22Rv1 (cell line): ENCODE results near the gene NPEPPS.
"Not testable (repeated sequence)": the region's sequence is repeated elsewhere in the genome, so short reads cannot be mapped to it uniquely, and the experiment has no call there.

ENCODE experiments used
- H3K27ac ChIP-seq: fragments of 450-650 bp; 2 replicates; pipeline ENCODE4 v1.5.1; 2017
- ZFX ChIP-seq: fragments of 450-650 bp; IDR thresholded peaks from 2 replicates; pipeline ENCODE4 v1.6.1; 2017; ENCODE audit warnings: antibody characterized with exemption, borderline replicate concordance
- TF ChIP-seq, protein P1 (sequence below): fragments of 450-650 bp; IDR thresholded peaks from 2 replicates; pipeline ENCODE4 v1.5.1; 2017; ENCODE audit warnings: mild to moderate bottlenecking

NPEPPS gene

DNA sequence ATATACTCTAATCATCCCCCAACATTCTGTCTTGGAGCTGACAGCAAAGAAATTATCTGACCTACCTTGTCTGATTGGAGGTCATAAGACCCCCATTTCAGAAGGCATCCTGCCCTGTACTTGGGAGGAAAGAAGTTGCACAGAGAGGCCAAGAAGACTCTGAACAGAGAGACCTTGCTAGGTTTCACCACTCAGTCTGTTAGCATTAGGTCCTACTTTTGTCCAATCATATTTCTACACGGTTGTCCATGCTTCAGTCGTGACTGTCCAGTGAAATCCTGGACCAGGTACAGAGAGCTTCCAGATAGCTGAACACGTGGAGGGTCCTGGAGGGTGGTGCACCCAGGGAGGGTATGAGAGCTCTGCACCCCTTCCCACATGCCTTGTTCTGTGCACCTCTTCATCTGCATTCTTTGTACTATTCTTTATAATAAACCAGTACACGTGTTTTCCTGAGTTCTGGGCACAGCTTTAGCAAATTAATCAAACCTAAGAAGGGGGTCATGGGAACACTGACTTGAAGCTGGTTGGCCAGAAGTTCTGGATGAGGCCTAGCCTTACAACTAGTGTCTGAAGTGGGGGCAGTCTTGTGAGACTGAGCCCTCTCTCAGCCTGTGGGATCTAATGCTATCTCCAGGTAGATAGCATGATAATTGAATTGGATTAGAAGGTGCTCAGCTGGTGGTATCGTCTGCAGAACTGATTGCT, 30.9 kb downstream of the NPEPPS start:
- H3K27ac ChIP-seq = not testable (repeated sequence)

DNA sequence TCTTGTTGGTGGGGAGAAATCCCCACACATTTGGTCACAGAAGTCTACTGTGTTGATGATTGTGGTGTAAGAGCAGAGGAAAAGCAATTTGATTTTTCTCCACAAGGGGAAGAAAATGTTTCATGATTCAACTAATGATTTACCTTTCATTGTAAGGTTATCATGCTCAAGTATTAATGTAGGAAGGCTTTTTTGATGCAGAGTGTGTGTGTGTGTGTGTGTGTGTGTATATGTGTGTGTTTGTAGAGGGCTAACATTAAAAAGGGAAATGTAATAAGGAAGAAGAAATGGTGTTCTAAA, 31.4 kb downstream of the NPEPPS start:
- not testable (repeated sequence) for H3K27ac ChIP-seq

DNA sequence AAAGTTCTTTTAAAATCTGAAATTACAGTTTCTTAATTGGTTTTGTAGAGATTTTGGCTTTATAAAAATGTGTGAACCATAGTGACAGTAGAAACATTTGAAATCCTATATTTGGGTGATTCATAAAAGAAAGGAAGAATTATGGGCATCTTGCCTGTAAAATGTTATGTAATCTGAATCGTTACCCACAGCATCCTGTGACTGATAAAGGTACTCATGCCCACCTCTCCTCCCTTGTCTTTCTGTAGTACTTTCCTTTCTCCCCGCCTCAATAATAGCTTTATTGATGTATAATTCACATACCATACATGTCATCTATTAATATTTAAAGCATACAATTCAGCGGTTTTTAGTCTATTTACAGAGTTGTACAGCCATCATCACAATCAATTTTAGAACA, 36.4 kb downstream of the NPEPPS start:
- H3K27ac ChIP-seq = not testable (repeated sequence)

DNA sequence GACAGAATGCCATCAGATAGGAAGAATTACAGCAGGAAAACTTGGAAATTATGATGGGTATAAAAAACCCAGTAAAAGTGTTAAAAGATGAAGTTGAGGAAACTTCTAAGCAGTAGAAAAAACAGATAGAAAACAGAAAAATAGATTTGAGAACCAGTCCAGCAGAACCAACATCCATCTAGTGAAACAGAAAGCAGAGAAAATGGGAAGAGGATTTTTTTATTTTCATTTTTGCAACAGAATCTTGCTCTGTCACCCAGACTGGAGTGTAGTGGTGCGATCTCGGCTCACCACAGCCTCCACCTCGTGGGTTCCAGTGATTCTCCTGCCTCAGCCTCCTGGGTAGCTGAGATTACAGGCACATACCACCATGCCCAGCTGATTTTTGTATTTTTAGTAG, 41.7 kb downstream of the NPEPPS start:
- not testable (repeated sequence) for H3K27ac ChIP-seq

DNA sequence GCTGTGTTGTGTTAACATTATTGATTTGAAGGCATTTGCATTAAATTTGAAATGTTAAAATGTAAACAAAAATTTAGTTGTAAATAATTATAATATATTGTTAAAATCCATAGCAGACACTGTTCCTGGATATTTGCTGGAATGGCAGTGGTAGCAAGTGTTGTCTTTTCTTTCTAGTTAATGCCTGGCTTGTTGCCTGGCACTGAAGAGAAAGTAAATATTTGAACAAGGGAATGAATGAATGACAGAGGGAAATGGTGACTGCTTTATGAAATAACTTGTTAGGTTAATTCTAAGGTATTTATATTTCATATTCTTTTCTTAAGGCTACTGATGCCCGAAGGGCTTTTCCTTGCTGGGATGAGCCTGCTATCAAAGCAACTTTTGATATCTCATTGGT, 51.5 kb downstream of the NPEPPS start:
- H3K27ac ChIP-seq = not testable (repeated sequence)

DNA sequence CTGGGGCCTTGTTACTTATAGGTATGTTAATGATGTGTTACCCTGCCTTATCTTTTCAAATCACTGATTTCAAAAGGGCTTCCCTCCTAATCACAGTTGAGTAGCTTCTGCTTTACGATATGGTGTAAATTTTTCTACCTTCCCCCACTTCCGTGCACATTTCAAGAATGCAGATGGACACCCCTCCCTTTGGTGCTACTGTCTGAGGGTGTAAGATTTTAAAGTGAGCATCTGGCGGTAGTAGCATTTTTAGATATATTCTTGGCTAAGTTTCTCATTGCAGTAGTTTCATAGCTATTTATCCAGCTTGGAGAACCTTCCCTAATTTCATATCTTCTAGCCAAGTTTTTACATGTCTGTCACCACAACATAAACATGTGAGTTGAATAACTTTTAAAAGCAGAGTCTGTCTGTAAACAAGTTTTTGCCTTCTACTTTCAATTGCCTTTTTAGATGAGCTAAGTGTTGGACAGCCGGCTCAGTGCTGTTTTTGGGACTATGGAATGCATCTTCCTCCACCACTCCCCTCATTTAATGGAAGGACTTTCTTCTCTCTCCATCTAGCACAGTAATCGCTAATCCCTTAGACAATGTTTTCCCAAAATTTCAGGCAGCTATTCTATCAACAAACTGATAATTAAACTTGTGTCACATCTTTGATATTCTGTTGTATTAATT, 55.6 kb downstream of the NPEPPS start:
- not testable (repeated sequence) for H3K27ac ChIP-seq

DNA sequence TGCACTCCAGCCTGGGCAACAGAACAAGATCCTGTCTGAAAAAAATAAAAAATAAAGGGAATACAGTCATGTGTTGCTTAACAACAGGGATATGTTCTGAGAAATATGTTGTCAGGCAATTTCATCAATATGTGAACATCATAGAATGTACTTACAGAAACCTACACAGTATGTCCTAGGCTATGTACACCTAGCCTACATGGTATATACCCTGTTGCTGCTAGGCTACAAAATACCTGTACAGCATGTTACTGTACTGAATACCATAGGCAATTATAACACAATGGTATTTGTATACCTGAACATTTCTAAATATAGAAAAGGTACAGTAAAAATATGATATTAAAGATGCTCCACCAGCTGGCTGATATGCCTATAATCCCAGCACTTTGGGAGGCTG, 62.6 kb downstream of the NPEPPS start:
- not testable (repeated sequence) for H3K27ac ChIP-seq

DNA sequence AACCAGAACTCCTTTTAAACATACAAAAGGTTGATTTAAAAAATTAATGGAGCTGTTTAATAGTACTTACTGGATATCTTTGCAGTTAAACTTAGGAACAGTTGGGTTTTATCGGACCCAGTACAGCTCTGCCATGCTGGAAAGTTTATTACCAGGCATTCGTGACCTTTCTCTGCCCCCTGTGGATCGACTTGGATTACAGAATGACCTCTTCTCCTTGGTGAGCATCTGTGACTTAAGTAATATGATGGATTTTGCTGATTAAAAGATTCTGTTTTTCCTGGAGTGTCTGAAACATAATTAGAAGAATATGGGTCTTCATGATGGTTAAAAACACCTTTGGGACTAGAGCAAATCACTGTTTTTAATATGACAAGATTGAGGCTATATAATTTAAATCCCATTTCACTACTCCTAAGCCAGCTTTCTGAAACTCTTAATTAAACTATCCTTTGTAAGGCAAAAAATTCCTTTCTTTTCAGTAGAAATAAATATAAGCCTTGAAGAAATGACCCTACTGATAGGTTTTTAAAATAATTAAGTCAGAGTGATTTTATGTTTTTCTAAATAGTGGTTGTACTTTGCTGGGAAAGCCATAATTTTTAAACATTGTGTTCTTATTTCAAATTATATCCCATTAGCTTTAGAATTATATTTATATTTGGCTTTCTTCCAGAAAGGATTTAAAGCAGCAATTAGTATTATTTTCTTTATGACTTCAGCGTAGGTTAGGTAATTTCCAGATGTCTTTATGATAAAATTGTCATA, 73.1 kb downstream of the NPEPPS start:
- TF ChIP-seq, protein P1, sequence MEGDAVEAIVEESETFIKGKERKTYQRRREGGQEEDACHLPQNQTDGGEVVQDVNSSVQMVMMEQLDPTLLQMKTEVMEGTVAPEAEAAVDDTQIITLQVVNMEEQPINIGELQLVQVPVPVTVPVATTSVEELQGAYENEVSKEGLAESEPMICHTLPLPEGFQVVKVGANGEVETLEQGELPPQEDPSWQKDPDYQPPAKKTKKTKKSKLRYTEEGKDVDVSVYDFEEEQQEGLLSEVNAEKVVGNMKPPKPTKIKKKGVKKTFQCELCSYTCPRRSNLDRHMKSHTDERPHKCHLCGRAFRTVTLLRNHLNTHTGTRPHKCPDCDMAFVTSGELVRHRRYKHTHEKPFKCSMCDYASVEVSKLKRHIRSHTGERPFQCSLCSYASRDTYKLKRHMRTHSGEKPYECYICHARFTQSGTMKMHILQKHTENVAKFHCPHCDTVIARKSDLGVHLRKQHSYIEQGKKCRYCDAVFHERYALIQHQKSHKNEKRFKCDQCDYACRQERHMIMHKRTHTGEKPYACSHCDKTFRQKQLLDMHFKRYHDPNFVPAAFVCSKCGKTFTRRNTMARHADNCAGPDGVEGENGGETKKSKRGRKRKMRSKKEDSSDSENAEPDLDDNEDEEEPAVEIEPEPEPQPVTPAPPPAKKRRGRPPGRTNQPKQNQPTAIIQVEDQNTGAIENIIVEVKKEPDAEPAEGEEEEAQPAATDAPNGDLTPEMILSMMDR = no peak
- TF ChIP-seq ZFX = no peak
- H3K27ac ChIP-seq = no peak overlapping the region

DNA sequence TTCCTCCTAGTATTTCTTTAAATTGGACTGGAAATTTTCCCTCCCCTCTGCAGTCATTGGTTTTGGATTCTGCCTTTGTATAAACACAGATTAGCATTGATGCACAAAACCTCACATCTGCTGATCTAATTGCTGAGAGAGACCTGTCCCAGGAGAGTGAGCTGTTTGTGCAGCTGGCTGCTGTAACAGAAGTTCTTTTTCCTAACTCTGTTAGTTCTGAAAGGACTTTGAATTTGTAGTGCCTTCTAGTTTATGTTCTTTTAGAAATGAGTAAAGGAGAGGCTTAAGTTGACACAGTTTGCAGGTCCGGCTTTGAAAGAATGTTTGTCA, 73.7 kb downstream of the NPEPPS start:
- no peak overlapping the region for H3K27ac ChIP-seq
- TF ChIP-seq ZFX = no peak
- TF ChIP-seq, protein P1 = no peak

DNA sequence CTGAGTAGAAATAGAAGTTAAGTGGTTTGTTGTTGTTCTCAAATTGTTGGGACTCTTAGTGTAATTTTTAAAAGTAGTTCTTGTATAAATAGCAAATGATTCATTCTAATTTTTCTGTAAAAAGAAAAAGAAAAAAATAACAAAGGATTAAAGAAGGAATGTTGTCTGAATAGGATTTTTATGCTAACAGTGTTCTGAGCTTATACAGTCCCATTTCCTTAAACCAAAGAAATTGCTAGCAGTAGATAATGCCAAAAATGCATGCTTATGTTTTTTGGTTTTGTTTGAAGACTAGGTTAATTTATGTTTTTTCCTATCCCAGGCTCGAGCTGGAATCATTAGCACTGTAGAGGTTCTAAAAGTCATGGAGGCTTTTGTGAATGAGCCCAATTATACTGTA, 74.1 kb downstream of the NPEPPS start:
- H3K27ac ChIP-seq = no peak overlapping the region
- TF ChIP-seq, protein P1 = no peak
- TF ChIP-seq ZFX = no peak

DNA sequence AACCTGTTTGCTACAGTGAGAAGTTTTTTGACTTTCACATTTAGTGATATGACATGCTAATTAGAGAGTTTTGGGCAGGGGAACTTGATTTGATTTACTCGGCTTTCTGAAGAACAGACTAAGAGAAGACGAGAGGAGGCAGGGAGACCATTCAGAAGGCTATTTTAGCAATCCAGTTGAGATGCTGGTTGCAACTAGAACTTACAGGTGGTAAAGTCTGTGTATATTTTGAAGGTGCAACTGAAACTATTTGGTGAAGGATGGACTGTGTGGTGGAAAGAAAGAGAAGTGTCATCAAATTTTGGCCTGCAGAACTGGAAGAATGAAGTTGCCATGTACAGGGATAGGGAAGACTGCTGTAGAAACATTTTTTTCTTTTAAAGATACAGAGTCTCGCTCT, 76.6 kb downstream of the NPEPPS start:
- H3K27ac ChIP-seq = no peak overlapping the region

More for the DNA sequence above, 76.6 kb downstream of the NPEPPS start:
- TF ChIP-seq ZFX = no peak
- TF ChIP-seq, protein P1 = no peak
